COLO829 (cell line): Measurements from ENCODE around the gene ABCC12.
A peak's percentile ranks its signal among the peaks of the same experiment; 100 is the strongest.
"Not testable (repeated sequence)": the region's sequence is repeated elsewhere in the genome, so short reads cannot be mapped to it uniquely, and the experiment has no call there.

Experiments
- DNase-seq: peaks from one replicate; pipeline ENCODE4 v3.0.0; 2012; ENCODE audit warnings: low spot score

Gene ABCC12

DNA sequence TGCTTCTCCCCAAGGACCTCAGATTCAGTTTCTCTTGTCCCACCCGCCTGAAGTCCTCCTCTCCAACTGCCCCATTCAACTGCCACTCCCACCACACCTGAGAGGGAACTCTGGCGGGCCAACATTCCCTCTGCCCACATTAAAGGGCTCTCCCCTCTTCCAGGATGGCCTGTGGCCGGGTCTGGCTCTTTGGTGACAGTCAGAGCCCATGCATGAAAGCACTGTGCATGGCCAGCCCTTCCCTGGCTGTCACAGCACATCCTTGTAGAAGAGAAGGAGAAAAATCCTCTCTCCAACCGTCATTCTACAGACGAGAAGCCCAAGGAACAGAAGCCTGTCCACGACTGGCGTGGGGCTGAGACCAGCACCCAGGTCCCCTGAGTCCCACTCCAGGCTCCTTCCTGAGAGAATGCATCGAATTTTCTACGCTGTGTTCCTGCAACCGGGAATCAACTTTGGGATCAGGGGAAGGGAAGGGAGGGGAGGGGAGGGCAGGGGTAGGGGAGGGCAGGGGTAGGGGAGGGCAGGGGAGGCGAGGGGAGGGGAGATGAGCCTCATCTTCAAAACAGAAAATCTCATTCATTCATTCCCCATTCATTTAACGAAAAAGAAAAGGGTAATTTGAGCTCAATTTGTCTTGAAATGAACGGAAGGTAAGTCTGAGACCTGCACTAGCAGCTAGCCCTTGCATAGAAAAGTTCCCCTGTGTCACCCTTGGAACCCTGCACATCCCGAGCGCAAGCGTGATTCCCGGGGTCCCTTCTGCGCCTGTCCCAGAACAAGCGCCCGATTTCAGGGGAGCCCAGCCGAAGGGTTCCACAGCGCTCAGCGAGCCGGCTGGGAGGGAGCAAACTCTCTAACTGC, at the start of gene ABCC12:
Gene ABCC12, minus strand, starts transcription at position 68 of the 864 bp plus-strand sequence. CDS start 9,569 bp downstream, outside the sequence.
- no peak for DNase-seq

DNA sequence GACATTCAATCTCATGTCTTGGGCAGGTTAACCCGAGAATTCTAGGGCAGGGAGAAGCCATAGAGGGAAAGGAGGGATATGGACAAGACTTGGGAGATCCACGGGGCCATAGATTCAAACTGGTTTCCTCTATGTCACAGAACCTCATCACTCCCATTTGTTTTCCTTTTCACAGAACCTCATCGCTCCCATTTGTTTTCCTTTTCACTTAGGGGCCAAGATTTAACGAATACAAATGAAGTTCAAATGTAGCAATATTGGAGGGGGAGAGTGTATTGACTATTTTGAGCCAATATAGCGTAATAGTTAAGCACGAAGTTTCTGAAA, 49.0 kb upstream of the ABCC12 start:
- no peak for DNase-seq

DNA sequence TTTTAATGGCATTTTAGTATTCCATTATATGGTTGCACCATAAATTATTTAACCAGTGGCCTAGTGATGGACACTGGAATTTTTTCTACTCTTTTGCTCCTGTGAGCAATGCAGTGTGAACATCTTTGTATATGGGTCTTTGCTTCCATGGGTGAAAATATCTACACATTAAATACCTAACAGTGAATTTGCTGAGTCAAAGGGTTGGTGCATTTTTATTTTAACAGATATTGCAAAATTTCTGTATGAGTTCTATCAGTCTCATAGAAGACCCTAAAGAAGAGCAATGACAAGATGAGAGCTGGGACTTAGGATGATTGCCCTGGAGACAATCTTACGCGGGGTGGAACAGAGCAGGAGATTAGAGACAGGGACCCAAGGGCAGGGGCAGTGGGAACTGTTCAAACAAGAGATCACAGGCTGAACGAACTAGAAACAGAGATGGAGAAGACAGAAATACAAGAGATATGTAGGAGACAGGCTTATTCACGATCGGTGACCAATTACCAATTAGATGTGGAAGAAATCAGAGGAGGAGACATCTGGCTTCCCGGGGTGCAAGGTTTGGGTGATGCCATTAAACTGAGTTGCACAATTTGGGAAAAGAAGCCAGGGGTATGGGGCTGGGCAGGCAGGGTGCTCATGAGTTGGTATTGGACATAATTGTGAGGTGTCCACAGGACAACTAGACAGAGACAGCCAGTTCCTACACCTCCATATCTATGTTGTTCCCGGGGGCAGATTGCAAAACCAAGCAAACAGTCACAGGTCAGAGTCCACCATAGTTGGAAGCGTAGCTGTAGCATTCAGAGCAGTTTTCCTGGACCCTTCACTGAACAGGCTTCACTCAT, 48.4 kb upstream of the ABCC12 start:
- DNase-seq = no peak

DNA sequence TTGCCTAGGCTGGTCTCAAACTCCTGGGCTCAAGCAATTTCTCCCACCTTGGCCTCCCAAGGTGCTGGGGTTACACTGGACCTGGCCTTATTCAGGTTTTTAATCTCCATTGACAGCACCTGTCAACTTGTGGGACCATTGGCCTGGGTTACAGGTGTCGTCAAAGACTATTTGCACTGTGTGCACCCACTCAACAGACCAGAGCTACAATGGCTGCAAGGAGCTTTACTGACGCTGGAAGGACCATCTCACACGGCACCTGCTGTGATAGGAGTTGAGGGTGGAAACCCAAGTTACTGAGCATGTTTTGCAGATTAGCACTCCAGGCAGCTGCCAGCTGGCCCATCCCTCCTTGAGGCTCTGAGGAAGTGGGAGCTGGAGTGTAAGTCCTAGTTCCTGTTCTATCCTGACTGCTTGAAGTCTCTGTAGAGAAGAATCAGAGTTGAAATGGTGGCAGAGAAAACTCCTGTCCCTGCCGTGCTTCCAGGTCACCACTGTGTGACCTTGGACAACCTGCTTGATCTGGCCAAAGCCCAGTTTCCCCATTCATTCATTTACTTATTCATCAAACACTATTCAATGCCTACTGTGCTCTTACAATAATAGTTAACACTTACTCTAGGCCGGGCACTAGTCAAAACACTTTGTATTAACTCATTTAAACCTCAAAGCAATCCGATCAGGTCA, 45.9 kb upstream of the ABCC12 start:
- no peak for DNase-seq

DNA sequence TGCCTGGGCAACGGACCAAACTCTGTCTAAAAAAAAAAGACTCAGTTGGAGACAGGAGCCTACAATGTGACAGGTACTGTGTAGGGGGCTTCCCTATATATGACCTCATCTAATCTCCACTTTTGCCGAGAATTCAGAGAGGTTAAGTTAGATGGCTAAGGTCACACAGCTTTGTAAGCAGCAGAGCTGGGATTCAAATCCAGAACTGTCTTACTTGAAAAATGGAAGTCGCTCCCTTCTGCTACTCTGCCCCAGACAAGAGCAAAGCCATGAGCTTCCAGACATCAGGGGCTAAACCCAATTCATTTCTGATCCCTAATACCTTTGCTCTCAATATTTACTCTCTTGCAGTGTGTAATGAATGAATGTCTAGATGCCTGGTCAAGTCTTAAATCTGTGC, 41.5 kb upstream of the ABCC12 start:
- no peak for DNase-seq

DNA sequence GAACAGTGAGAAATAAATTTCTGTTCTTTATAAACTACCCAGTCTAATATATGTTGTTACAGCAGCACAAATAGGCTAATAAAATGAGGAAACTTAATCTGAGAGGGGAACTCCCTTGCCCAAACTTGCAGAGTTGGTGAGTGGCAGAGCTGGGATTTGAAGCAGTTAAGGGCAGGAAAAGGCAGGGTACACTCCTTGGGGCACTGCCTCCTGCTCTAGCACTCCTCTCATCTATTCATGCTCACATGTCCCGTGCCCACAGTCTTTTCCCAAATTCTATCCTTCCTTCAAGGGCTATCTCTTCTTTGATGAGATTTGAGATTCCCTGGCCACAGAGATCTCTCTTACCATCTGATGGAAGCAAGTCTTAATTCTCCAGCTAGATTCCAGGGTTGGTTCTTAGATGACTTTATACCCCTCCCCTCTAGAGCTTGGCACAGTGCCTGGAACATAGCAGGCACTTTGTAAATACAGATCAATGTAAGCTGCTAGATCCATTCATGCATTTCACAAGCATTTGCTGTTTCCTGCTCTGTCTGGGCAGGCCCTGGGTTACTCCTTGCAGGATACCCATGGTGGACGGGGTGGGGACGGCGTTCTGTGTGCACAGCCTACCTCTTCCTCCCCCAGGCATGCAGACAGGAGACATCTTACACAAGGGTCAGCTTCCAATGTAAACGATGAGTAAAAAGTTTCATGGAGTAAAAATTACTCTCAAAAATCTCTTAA, 39.2 kb upstream of the ABCC12 start:
- DNase-seq = no peak

DNA sequence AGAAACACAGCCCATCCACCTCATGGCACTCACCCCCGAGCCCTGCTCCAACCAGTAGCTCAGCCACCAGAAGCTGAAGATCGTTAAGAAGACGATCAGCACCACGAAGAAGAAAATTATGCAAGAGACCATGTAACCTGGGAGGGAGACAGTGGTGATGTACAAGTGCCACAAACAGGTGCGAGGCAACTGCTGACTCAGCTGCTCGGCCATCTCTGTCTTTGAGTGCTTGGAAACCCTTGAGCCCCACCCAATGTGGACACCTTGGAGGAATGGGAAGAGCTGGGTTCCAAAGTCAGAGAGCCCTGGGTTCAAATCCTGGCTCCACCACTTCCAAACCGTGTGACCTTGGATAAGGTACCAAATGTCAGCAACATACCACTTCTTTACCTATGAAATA, 38.1 kb upstream of the ABCC12 start:
- DNase-seq = no peak

DNA sequence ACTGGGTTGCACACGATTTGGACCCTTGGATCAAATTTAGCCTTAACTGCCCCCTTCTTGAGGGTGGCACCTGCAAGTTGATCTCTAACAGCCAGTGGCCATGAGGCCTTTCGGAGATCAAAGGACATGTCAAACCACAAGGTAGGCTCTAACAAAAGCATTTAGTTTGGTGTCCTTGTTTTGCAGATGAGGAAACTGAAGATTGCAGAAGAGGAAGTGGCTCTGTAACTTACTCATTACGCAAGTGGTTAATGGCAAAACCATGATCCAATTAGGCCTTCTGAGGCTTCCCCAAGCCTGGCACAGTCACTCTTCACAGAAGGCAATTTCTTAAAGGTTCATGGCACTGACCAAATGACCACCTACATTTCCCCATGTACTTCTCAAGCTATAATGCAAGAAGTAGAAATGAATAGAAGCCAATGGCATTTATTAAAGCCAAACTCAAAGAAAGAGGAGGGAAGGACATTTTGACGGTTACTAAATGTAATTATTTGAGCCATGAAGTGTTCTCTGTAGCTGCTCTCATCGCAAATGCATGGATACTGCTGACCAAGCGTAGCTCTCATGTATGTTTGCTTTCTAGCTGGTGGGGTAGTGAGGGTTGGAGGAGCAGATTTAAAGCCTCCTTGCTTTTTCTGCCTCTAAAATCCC, 32.8 kb upstream of the ABCC12 start:
- no peak for DNase-seq

DNA sequence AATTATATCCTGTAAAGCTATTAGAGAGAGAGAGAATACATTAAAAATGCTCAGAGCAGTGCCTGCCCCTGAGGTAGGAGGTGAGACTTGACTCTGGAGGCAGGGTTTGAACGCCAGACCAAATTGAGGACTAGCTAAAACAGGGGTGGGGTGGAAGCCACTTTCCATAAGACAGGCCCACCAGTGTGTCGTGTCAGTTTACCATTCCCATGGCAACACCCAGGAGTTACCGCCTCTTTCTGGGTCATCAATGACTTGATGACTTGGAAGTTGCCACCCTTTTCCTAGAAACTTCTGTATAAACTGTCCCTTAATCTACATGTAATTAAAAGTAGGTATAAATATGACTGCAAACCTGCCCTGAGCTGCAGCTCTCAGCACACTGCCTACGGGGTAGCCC, 32.0 kb upstream of the ABCC12 start:
- no peak for DNase-seq

DNA sequence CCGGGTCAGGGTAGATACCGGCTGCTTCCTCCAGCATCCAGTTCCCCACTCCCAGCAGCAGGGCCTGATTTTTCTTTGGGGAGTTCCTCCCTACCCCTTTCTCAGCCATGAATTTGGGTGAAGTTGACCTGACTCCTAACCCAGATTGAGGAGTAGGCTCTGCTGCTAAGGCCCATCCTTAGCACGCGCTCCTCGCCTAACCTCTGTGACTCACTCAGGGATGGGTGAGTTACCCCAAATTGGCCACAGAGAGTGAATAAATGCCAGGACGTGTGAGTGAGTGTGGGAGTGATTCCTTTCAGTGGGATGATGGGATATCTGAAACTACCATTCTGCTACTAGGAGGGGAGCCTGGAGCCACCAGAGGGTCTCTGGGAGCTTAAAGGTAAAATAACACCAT, 28.9 kb upstream of the ABCC12 start:
- no peak for DNase-seq

DNA sequence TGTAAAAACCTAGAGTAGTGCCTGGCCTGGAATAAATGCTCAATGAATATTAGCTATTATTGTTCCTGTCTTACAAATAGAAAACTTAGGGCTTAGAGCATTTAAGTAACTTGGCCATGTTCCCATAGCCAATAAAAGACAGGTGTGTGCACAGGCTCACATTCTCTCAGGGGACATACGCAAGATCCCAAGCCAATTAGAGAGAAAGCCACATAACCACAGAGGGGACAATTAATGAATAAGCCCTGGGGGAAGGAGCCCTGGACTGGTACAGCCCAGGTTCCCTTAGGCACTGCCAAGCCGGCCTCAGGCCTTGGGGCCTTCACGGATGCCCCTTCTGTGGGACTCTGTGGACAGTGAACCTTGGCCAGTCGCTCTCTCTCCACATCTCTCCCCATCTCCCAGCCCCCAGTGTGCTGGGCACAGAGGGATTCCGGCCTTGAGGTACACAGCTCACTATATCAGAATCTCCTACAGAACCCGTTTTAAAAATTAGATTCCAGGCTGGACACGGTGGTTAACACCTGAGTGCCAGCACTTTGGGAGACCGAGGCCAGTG, 27.3 kb upstream of the ABCC12 start:
- DNase-seq = no peak

DNA sequence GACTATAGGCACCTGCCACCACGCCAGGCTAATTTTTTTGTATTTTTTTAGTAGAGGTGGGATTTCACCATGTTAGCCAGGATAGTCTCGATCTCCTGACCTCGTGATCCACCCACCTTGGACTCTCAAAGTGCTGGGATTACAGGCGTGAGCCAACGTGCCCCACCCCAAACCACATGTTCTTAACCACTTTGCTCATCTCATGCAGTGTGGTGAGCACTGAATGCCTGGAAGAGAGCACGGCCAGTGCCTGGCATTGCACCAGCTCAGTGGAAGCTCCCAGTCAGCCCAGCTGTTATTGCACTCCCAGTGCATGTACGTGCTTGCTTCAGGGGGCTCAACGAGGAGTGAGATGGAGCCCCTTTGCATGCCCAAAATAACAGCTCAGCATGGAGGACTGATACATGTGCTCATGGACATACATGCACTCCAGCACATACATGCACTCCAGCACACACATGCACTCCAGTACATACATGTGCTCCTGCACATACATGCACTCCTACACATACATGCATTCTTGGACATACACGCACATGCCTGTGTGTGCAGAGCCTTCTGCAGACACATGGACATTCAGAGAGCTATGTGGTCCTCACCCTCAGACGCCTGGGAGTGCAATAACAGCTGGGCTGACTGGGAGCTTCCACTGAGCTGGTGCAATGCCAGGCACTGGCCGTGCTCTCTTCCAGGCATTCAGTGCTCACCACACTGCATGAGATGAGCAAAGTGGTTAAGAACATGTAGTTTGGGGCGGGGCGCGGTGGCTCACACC, 26.1 kb upstream of the ABCC12 start:
- not testable (repeated sequence) for DNase-seq

DNA sequence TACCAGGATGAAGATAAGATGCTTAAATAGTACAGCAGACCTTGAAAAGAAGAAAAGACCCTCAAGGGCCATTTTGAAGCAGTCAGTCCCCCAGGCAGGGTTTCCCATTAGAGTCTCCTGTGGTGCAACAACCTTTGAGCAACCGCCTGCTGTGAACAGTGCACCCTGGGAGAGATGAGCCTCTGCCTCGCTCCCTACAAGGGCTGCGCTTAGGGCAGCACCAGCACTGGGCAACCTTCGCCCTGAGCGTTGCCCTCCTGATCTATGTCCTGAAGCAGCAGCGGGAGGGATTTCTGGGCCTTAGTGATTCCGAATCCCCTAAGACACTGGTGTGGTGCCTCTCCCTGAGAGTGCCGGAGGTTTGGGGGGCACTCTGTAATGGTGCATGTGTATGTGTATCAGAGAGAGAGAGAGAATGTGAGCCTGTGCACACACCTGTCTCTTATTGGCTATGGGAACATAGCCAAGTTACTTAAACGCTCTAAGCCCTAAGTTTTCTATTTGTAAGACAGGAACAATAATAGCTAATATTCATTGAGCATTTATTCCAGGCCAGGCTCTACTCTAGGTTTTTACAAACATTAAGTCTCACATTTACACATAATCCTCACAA, 25.2 kb upstream of the ABCC12 start:
- DNase-seq = no peak

DNA sequence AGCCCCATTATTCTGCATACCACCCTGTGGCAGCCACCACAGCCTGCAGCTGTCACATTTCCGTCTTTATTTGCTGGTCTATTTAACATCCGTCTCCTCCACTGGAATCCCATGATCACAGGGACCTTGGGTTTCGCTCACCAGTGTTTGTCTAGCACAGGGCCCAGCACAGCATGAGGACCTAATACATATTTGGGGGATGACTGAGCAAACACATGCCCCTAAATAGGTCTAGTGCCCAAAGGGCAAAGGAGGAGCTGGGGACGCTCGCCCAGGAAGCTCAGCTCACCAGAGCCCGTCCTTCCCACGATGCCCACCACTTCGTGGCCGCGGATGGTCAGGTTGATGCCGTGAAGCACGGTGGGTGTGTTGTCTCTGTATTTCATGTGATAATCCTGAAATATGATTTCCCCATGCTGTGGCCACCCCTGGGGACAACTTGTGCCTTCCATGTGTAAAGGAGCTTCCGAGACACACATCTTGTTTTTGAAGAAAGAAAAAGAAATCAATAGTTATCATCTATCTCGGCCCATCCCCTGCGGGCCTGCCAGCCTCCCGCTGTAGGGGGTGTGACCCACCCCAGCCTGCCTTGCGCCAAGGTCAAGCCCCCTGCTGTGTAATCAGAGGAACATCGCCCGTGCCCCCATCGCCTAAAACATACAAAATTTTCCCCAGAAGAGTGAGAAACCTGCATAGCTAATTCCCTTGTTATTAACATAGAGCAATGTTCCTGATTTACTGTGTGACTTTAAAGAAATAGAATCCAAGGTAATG, 21.0 kb upstream of the ABCC12 start:
- no peak for DNase-seq

DNA sequence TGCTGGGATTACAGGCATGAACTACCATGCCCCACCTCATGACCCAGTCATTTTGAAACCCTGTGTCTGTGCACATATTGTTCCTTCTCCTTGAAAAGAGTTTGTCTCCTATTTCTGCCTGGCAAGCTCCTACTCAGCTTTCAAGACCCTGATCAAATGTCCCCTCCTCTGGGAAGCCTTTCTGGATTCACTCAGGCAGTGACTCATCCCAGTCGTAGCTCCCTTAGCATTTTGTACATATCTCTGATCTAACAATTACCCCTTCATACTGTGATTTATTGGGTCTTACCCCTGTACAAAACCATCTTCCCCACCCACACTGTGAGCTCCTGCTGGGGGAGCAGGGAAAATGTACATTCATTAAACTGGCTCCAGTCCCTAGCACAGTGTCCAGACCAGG, 18.1 kb upstream of the ABCC12 start:
- peak; percentile 22 for DNase-seq

DNA sequence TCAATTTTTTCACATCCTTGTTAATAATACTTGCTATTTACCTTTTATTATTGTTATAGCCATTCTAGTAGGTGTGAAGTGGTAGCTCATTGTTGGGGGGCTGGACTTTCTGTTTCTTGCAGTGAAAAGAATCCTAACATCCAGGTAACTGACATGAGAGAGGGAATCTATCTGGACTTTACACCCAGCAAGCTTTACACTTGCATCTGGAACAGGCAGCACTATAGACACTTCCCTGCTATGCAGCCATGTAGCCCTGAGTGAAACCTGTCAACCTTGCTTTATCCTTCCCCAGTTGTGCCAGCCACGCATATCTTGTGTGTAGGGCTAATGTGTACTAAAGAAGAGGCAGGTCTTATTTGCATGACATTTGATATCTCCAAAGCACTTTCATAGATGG, 16.9 kb upstream of the ABCC12 start:
- no peak for DNase-seq

DNA sequence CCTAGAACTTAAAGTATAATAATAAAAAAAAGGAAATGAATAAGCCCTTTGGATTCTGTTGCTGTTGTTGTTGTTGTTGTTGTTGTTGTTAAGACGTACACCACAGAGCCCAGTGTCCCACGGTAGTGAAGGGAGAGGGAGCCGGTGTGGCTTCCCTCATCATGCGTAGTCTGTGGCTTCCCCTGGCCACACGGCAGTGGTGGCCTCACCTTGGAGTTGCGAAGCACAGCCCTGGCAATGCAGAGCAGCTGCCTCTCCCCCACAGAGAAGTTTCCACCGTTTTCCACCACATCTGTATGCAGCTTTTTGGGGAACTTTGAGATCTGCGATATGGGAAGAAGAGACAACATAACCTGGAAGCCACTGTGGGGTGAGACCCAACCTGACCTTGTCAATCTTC, 14.1 kb upstream of the ABCC12 start:
- no peak for DNase-seq

DNA sequence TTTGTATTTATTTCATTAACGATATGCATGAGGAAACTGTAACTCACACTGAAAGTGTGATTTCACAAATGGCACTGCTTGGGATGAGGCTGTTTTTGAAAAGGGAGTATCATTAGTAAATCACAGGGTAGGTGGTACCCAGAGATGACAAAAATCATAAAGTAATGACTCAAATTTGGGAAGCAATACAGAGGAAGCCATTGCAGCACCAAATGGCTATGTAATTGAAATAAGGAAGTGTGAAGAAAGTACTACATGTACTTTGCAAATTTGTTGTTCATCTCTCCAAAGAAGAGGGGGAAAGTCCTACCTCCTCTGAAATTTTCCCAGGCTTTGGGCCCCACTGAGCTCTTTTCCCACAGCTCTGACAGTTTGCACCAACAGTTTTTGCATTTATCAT, 12.3 kb upstream of the ABCC12 start:
- no peak for DNase-seq

DNA sequence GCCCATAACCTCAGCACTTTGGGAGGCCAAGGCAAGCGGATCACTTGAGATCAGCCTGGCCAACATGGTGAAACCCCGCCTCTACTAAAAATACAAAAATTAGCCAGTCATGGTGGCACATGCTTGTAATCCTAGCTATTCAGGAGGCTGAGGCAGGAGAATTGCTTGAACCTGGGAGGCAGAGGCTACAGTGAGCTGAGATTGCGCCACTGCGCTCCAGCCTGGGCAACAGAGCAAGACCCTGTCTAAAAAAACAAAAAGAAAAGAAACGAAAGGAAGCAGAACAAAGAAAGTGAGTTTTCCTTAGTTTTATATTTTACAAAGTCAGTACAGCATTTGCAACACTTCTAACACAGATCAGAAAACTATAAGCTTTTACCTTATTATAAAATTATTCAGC, 10.8 kb upstream of the ABCC12 start:
- not testable (repeated sequence) for DNase-seq
